GM11168 (cell line): Measurements from ENCODE around the gene NRXN3.
"Not testable (repeated sequence)": the region's sequence is repeated elsewhere in the genome, so short reads cannot be mapped to it uniquely, and the experiment has no call there.

Experiments
- in situ Hi-C: fragments of 300-500 bp; cut with MboI; formaldehyde crosslinking; loops from one replicate; pipeline ENCODE4 v1.12.0; 2022; ENCODE audit warnings: low sequenced_read_pairs; ENCODE audit not compliant: unreplicated experiment

Gene NRXN3

DNA sequence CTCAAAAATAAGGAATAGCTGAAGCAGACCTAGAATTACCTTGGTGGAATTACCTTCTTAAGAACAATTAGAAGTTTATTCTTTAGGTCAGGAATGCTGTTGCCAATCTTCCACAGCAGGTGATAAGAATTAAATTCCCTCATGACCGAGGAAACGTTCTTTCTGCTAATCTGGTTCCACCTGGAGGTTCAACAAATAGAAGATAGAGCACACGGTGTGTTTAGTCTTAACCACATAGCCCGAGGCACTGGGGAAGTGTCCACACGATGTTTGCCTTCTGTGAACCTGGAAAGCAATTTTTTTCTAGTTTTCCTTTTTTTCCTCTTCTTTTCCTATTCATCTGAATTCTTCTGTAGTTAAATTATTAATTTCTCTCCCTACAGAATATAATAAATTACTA is 906.9 kb downstream of the NRXN3 start:
- in situ Hi-C loops: no loop called here

DNA sequence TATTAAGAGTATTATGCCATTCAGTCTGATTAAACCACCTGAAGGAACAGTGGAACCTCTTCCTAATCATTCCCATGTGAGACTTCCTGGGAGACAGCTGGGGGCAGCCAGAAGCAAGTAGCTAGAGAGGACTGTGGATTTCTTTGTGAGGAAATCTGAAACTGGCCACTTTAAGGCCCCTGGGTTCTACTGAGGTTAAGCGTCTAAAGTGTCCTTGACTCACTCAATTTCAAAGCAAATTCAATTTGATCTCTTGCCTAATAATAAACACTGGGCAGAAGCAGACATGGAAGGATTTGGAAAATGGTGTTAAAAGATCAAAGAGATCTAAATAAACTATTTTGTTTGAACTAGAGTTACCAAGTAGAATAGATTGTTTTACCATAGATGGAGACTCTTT is 909.9 kb downstream of the NRXN3 start:
- in situ Hi-C loops: no loop called here

DNA sequence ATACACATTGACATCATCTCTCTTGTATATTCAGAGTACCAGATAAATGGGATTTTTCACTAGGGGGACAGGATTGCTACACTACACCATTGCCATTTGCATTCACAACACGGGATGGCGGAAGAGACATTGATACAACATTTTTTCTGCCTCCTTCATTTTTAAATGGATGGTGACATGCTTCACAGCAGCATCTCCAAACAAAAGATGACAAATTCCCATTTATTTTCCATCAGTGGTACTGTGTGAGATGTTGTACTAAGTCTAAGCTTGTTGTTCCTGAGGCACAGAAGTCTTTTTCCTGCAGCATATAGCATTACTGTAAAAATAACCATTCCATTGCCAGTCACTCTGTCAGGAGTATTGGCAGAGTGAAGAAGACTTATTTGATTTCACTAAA is 912.7 kb downstream of the NRXN3 start:
- in situ Hi-C loops: no loop called here

DNA sequence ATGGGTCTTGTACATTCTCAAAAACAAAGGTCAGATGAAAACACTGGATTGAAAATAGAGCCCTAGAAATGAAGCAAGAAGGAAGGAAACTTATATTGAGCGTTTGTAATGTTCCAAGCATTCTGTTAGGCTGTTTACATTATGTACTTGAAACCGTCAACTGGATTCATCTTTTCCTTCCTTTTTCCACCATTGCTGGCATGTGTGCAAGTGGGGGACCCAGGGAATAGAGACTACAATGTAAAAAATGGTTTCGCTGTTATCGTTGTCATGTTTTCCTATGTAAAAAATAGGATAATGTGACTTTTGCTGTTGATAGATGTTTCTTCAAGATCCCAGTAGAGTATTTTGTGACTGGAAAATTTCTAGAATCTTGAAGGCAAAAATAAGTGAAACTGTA is 913.2 kb downstream of the NRXN3 start:
- in situ Hi-C loops: no loop called here

DNA sequence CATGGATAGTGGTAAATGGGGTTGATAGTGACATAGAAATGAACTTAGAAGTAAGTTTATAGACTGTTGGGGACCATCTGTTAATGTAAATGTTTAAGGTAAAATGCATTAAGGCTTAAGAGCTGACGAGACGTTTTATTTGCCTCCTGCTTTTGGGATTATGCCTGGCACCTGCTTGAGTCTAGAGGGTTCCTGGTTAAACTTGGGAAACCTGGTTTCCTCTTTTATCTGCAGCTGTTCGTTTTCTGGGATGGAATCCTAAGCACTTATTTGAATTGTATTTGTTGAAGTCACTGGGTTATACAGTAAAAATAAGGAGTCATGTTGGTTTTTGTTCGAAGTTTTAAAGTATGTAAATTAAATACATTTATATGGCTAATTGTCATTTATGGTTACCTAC is 914.7 kb downstream of the NRXN3 start:
- in situ Hi-C loops: no loop called here

DNA sequence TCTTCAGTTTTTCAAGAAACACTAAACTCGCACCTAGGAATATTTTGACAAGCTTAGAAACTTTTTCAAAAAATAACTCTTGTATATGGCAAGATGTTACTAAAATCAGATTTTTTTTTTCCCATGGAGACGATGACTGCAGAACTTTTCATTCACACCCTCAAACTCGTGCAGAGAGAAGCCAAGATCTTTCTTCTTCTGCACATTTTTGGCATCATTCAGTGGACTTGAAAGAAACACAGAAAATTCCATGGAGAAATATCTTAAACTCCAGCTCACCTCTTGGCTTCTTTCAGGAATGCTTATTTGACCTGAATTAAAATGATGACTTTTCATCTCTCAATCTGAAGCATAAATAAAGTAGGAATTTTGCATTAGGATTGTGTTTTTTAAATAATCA is 919.4 kb downstream of the NRXN3 start:
- in situ Hi-C loops: no loop called here

DNA sequence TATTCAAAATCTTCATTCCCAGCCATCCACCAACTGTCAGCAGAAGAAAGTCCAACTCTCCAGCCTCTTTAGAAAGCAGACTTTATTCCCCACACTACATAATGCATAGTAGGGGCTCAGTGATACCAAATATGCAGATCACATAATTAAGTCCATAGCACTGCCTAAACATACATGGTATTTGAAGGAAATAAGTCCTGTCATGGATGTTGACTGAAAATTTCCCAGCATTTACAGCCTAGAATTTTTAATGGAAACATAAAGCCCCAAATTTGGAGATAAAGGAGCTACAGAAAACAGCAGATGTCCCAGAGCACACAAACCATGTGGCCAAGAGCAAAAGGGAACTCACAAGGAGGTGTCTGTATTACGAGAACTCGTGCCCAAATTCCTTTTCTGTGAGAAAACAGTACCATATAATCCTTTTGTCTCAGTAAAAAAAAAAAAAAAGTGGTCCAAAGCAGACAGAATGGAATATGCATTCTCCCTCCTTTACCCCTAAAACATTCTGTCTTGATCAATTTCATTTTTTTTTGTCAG is 920.5 kb downstream of the NRXN3 start:
- in situ Hi-C loops: no loop called here

DNA sequence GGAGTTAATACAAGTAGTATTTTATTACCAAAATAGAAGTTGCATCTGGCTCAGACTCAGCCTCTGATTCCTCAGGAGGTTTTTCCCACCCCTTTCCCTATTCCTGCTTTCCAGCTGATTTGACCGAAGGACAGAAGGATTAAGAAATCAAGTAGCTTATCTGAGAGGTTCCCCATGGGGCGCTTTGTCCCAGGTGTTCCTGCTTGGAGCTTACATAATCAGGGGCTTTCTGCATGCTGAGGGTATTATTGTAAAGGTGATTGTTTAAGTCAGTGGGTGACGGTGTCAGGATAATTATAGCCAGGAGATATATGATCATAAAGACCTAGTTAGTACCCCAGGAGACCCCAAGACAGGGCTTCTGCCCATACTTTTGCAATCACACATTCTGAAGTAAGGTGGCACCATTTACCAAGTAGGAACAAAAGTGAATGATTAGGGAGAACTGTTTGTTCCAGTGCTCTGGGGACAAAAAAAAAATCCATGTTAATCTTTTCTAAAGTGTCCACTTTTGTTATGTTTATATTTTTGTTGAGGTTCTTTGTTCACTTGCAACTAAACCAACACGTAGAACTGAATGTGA is 921.3 kb downstream of the NRXN3 start:
- in situ Hi-C loops: no loop called here

DNA sequence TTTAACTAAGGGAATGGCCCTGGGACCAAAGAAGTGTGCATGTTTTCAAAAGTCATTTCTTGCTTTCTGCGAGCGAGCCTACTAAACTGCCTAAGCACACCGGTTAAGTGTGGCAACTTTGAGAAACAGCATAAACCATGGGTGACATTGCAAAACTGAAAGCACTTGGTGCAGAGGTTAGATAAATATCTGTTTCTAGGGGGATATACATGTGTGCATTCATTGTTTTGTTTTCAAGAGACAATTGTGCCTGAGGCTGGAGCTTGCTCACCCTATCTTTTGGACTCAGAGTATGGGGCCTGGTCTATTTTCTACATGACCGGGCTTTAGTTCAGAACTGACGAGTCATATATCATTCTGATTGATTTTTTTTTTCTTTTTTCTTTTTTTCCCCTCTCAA is 923.4 kb downstream of the NRXN3 start:
- in situ Hi-C loops: no loop called here

DNA sequence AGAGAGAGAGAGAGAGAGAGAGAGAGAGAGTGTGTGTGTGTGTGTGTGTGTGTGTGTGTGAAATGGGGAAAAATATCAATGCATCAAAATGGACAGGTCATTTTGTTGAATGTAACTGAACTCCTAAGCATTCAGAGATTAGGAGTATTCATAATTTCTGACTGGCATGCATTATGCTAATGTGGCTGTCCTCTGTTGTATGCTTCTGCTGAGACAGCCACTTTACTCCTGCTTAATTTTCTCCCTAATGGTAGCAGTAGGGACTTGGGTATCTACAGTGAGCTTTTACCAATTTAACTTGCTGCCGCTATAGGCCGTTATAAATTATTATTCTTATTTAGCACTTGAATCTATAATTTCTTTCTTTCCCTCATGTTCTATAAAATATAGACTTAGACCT is 924.8 kb downstream of the NRXN3 start:
- in situ Hi-C loops: no loop called here

DNA sequence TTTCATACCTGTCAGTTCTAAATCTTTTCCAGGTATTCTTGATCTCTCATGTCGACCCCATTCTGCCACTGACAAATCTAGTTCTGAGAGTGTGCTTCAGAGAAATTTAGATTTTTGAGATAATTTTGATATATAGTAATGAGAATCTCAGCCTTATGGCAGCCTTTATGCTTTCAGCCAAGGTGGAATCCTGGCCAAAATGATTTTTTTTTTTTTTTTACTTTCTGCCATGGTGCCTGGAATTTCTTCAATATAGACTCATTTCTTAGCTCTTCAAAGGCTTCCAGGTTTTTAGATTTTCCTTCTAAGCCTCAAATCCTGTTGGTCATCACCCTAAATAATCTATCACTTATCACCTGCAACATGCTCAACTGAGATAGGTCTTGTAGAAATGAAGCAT is 926.6 kb downstream of the NRXN3 start:
- in situ Hi-C loops: no loop called here

DNA sequence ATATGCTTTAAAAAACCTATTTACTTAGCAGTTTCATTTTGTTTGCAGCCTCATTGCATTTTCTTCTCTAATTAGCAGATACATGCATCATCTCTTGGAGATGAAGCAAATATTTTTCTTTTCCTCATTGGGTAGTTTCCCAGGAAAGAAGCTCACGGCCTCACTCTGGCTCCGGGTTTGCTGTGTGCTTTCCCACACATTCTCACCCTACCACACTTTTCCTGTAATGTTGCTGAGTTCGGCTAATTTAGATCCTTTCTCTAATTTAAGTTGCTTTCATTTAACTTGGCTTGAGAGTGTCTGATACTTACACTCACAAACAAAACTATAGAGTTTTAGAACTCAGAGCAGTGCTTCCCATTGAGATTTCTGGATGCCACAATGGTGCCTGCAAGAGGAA is 928.2 kb downstream of the NRXN3 start:
- in situ Hi-C loops: no loop called here

DNA sequence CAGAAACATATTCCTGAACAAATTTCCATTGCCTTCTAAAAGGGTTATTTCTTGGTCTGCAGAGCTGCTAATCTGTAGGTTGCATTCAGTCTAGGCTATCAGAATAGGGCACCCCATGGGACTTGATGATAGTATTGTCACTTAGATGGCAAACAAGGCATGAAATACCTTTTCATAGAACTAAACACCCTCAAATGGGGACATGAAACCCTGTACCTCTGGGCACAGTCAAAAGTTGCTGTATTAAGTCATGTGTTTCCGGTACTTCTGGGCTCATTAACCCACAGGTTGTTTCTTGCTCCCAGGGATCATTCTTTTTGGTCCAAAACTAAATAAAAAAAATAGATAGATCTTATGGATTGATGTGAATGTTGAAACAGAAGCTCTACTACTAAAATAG is 930.4 kb downstream of the NRXN3 start:
- in situ Hi-C loops: no loop called here

DNA sequence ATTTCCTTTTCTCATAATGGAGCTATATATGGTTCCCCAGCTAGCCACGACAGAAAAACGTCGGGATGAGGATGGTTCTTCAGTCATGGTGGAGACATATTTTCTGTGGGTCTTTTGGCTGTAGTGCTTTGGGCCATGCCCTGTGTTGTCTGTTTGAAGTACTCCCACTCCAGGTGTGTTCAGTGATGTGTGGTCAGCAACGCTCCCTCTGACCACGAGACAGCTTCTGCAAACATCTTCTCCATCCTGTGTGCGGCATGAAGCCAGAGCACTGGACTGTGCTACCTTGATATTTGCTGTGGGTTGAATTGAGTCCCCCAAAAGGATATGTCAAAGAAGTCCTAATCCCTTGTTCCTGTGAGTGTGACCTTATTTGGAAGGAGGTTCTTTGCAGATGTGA is 931.2 kb downstream of the NRXN3 start:
- in situ Hi-C loops: no loop called here

DNA sequence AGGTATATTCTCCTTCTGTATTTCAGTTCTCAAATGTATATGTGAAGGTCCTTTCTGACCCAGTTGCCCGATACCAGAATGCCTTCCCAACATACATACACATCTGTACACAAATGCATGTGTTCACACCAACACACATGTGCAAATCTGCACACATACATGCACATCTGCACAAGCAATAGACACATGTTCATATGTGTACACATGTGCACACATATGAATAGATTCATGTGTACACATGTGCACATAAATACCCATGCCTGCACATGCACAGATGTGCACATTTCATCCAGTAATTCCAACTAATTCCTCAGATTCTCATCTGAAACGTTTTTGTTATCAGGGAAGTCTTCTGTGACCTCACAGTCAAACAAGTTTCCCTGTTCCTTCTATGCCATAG is 933.6 kb downstream of the NRXN3 start:
- in situ Hi-C loops: no loop called here

DNA sequence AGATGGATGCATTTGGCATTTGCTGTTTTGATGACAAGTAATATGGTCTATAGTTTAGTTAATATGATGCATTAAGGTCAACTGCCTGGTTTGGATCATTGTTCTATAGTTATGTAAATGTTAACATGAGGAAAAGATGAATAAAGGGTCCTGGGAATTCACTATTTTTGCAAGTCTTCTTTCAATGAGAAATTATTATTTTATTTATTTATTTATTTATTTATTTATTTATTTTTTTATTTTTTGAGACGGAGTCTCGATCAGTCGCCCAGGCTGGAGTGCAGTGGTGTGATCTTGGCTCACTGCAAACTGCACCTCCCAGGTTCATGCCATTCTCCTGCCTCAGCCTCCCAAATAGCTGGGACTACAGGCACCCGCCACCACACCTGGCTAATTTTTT is 940.4 kb downstream of the NRXN3 start:
- in situ Hi-C loops: not testable (repeated sequence)

DNA sequence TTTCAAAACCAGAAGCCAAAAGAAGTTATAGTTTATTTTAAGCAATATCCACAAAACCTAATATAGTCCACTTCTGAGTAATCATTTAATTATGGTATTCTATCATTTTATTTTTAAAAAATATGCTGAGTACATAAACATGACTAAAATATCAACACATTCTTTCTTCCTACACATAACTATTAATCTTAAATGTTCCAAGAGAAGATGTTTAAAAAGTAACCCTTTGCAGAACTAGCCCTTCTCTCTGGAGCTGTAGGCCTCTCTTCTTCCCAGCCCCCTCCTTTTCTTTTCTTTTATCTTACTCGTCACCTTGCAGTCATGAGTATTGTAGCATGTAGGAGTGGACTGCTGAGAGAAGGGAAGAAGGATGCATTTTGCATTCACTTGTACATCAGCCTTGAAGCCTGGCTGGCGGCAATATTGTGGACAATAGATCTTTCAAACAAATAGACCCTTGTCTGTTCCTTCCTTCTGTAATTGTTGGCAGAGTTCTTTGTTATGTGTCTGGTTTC is 941.9 kb downstream of the NRXN3 start:
- in situ Hi-C loops: no loop called here

DNA sequence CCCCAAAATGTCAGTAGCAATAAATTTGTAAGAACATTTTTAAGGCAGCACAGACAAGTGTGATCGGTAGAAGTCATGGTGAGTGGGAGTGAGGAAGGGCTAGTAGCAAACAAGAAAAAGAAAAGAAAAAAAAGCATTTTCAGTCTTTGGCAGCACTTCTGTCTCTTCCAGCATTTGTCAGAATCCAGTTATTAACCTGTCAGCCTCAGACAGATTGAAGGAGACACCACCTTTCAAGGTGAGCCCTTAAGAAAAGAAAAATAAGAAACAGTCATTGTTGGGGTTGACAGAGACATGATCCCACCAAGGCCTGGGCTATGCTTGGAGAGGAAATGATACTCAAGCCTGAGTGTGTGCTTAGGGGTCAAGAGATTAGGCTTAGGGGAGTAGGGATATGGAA is 947.4 kb downstream of the NRXN3 start:
- in situ Hi-C loops: no loop called here

DNA sequence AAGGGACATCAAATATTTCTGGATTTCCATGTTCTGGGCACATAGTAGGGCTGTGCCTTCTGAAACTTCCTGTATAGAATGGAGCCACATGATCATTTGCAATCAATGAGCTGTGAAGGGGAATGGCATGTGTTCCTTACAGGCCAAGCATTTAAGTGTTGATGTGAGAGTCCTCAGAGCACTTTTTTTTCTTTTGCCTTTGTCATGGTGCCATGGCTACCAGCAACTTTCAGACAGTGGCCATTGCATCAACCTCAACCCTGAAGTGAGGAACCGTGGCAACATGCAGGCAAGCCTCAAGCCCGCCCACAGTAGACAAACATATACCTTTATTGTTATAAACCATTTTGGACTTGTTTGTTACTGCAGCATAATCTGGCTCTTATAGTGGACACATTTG is 948.1 kb downstream of the NRXN3 start:
- in situ Hi-C loops: no loop called here

DNA sequence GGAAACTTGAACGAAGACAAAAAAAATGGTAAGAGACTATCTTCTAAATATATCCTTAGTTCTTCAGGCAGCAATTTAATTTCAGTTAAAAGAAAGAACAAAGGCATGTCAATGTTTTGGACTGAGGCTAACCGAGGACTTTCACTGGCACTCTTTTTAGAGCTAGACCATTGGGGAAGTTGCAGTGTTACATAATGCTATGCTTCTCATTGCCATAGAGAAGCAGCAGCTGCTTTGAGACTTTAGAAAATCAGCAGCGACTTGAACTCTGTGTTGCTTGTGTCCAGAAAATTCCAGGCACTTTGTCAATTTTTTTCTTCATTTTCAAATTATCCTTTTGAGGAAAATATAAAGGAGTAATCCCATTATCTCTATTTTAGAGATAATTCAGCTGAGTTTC is 964.2 kb downstream of the NRXN3 start:
- in situ Hi-C loops: no loop called here

DNA sequence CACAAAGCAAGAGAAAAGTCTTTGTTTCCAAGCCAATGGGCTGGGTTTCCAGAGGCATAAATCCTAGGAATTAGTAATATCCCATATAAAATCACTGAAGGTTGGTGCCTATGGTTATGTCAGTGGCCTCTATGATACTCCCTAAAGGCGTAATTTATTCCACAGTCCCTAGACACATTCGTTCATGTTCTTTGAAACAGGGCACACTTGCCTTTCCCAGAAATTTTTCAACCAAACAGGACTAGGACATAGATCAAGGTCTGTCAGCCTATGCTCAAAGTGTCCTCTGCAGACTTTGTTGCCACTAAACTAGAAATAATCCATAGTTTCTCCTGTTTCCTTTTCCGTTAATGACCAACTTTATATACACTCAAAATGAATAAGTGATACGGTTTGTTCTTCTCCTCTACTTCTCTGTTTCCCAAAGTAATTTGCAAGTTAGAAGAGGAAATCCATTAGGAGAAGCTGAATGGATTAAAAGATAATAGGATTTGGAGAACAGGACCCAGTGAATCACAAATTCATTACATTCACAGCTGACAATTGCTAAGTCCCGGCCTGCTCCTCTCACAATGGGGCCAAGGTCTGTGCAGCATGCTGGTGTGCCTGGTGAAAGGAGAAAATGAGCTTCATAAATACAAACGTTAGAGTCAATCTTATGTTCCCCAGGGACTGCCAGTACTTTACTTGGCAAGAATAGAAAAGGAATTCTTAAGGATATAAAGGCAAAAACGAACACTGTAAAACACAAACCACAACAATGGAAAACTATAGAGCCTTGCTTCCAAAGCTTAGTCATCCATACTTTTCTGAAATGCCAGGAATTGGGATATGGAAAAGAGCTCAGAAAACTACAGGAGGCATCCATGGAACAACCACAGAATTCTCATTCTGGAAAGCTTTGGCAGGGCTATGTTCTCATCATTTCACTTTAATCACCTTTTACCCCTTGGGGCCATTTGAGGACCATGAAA is 966.2 kb downstream of the NRXN3 start:
- in situ Hi-C loops: no loop called here
